ENCODE data around the gene TMC4. TPM values are rescaled to one million over a fixed set of nuclear protein-coding genes. Genes with fewer than 3 reads are reported as not detected.
A peak's percentile ranks its signal among the peaks of the same experiment; 100 is the strongest.

Gene TMC4
- total and polyA plus RNA-seq, 5 experiments from 2014 or later, result 0.13 TPM; not detected in 4

GRCh38 chr19:54151362-54152035 is 21.5 kb downstream of the TMC4 start:
- Mint-ChIP-seq H3K4me3 (peak overlapping the region in 1 of 10 donors; percentile 36), H3K4me1 (peaks cover 18 to 46% (median 33%) of the 10 kb centered on the region in 4 donors), H3K27ac (peak overlapping the region in 7 of 10 donors; percentile 20 to 86 (median 65)), H3K9me3 (no peaks in the 10 kb centered on the region), H3K36me3 (peaks cover 7 to 84% (median 10%) of the 10 kb centered on the region in 3 donors), H3K27me3 (no peaks in the 10 kb centered on the region)
- POLR2A ChIA-PET, result interaction anchor here (1.3 to 5.4 kb wide), 3 partner anchors 10 to 14 kb away, joined by 3 to 36 read pairs (median 4); partner anchors contain the start of gene CNOT3
- no peak for ATAC-seq
- no peak for DNase-seq

DNA sequence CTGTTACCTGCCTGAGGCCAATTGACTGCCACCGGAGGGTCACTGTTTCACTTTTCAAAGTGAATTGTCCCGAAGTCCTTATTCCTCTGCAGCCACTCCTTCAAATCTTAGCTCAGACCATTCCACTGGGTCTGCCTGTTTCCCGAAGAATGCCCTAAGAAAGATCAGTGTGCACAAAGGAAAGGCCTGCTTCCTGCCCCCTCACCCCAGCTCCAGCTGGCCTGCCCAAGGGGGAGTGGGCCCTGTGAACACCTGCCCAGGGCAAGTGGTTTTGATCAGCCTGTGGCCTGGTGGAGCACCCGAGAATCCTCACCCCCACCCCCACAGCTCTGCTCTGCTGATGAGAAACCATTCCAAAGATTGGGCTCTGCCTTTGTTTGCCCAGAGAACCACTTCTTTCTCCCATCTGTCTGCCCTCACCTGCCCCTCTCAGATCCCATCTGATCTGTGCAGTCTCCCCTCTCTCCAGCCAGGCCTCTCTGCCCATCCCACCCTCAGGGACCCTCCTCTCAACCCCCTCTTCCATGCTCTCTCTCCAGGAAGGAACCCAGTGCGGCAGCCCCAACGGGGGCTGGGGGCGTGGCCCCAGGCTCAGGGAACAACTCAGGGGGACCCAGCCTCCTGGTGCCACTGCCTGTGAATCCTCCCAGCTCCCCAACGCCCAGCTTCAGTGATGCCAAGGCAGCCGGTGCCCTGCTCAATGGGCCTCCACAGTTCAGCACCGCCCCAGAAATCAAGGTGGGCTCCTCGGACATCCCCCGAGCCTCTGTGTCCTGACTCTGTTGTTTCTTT is 23.7 kb downstream of the TMC4 start:
- POLR2A ChIA-PET, result interaction anchor here (0.6 to 5.4 kb wide), 3 partner anchors 10 to 14 kb away, joined by 3 to 36 read pairs (median 10); partner anchors contain the start of genes CNOT3 and LENG1
- H3K9me3 Mint-ChIP-seq, result no peaks in the 10 kb centered on the region
- H3K36me3 Mint-ChIP-seq, result peaks cover 0 to 86% (median 2%) of the 10 kb centered on the region in 3 donors
- no peaks in the 10 kb centered on the region for H3K27me3 Mint-ChIP-seq
- DNase-seq (no peak), ATAC-seq (no peak)
- H3K27ac Mint-ChIP-seq, result peak overlapping the region in 9 of 10 donors; percentile 25 to 88 (median 52)
- peaks cover 9 to 30% (median 23%) of the 10 kb centered on the region in 4 donors for H3K4me1 Mint-ChIP-seq
- no peak overlapping the region for H3K4me3 Mint-ChIP-seq

DNA sequence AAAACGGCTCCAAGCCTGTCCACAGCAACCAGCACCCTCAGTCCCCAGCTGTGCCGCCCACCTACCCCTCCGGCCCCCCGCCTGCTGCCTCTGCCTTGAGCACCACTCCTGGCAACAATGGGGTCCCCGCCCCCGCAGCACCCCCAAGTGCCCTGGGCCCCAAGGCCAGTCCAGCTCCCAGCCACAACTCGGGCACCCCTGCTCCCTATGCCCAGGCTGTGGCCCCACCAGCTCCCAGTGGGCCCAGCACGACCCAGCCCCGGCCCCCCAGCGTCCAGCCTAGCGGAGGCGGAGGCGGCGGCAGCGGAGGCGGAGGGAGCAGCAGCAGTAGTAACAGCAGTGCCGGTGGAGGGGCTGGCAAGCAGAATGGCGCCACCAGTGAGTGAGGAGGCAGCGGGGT is 24.8 kb downstream of the TMC4 start:
- Mint-ChIP-seq H3K9me3 (no peaks in the 10 kb centered on the region), H3K4me3 (no peak overlapping the region), H3K27ac (no peak overlapping the region), H3K36me3 (peaks cover 0 to 86% (median 10%) of the 10 kb centered on the region in 3 donors), H3K4me1 (peaks cover 0 to 29% (median 15%) of the 10 kb centered on the region in 4 donors), H3K27me3 (no peaks in the 10 kb centered on the region)
- no peak for ATAC-seq
- POLR2A ChIA-PET, result interaction anchor here (2.9 to 5.4 kb wide), 2 partner anchors 11 kb away, joined by 10 to 36 read pairs; partner anchors contain the start of genes CNOT3 and LENG1
- no peak for DNase-seq

- no peak overlapping the region for H3K4me3 Mint-ChIP-seq
- H3K4me1 Mint-ChIP-seq, result peaks cover 0 to 30% (median 12%) of the 10 kb centered on the region in 4 donors
- H3K36me3 Mint-ChIP-seq, result peaks cover 0 to 87% (median 10%) of the 10 kb centered on the region in 3 donors
- ATAC-seq (no peak), DNase-seq (no peak)
- H3K9me3 Mint-ChIP-seq, result no peaks in the 10 kb centered on the region
- no peaks in the 10 kb centered on the region for H3K27me3 Mint-ChIP-seq
- peak overlapping the region in 2 of 10 donors; percentile 20 to 40 for H3K27ac Mint-ChIP-seq
- POLR2A ChIA-PET, result interaction anchor here (2.9 to 5.4 kb wide), 2 partner anchors 10 to 12 kb away, joined by 10 to 36 read pairs; partner anchors contain the start of genes CNOT3 and LENG1
Measured at GRCh38 chr19:54147676-54148075, 25.3 kb downstream of the TMC4 start.

GRCh38 chr19:54145541-54146158 is 27.3 kb downstream of the TMC4 start:
- no peak overlapping the region for H3K4me3 Mint-ChIP-seq
- POLR2A ChIA-PET, result interaction anchor here (1.1 to 1.9 kb wide), 2 partner anchors 14 to 31 kb away, joined by 3 to 6 read pairs; partner anchors contain the start of genes LENG1 and TFPT
- H3K4me1 Mint-ChIP-seq, result peaks cover 7 to 37% (median 19%) of the 10 kb centered on the region in 4 donors
- DNase-seq (no peak), ATAC-seq (no peak)
- H3K9me3 Mint-ChIP-seq, result no peaks in the 10 kb centered on the region
- no peak overlapping the region for H3K27ac Mint-ChIP-seq
- peaks cover 0 to 75% (median 10%) of the 10 kb centered on the region in 3 donors for H3K36me3 Mint-ChIP-seq
- no peaks in the 10 kb centered on the region for H3K27me3 Mint-ChIP-seq

GRCh38 chr19:54142166-54142780 is 30.7 kb downstream of the TMC4 start:
- POLR2A ChIA-PET, result interaction anchor here (1.3 to 3.0 kb wide), 2 partner anchors 9 to 15 kb away, joined by 3 to 19 read pairs; partner anchors contain the start of gene LENG1
- DNase-seq (no peak), ATAC-seq (no peak)
- Mint-ChIP-seq H3K9me3 (no peaks in the 10 kb centered on the region), H3K27me3 (no peaks in the 10 kb centered on the region), H3K4me3 (peak overlapping the region in 3 of 10 donors; percentile 9 to 65 (median 52)), H3K27ac (peak overlapping the region in 8 of 10 donors; percentile 12 to 91 (median 72)), H3K4me1 (peaks cover 24 to 51% (median 35%) of the 10 kb centered on the region in 4 donors), H3K36me3 (peaks cover 0 to 57% (median 10%) of the 10 kb centered on the region in 3 donors)

DNA sequence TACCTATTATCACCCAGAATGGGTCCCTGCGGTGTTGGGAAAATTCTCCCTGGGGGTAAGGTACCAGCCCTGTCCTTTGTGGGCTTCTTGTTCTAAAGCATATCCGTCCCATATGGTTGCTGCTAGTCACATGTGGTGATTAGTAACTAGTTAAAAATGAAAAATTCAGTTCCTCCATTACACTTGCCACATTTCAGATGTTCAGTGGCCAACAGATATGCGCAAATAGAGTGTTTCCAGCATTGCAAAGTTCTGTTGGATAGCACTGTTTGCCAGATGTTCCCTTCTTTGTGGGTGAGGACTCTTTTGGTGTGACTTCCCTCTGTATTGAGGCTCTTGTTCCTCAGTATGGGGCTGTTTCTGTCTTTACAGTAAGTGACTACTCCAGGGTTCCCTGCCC is 31.6 kb downstream of the TMC4 start:
- H3K4me3 Mint-ChIP-seq, result peak overlapping the region in 2 of 10 donors; percentile 22 to 93
- peak overlapping the region in 5 of 10 donors; percentile 13 to 75 (median 67) for H3K27ac Mint-ChIP-seq
- no peaks in the 10 kb centered on the region for H3K9me3 Mint-ChIP-seq
- no peaks in the 10 kb centered on the region for H3K27me3 Mint-ChIP-seq
- H3K36me3 Mint-ChIP-seq, result peaks cover 0 to 48% (median 10%) of the 10 kb centered on the region in 3 donors
- DNase-seq (no peak), ATAC-seq (no peak)
- POLR2A ChIA-PET, result interaction anchor here (0.9 to 1.3 kb wide), 2 partner anchors 10 to 17 kb away, joined by 3 to 4 read pairs; no protein-coding TSS in a partner anchor
- peaks cover 27 to 57% (median 41%) of the 10 kb centered on the region in 4 donors for H3K4me1 Mint-ChIP-seq

GRCh38 chr19:54138489-54139256 is 34.3 kb downstream of the TMC4 start:
- ATAC-seq, result no peak
- POLR2A ChIA-PET, result interaction anchor here (1.2 to 4.5 kb wide), 5 partner anchors 11 to 61 kb away, joined by 4 to 129 read pairs (median 18); partner anchors contain the start of genes LENG1, NDUFA3, PRPF31 and RPS9

DNA sequence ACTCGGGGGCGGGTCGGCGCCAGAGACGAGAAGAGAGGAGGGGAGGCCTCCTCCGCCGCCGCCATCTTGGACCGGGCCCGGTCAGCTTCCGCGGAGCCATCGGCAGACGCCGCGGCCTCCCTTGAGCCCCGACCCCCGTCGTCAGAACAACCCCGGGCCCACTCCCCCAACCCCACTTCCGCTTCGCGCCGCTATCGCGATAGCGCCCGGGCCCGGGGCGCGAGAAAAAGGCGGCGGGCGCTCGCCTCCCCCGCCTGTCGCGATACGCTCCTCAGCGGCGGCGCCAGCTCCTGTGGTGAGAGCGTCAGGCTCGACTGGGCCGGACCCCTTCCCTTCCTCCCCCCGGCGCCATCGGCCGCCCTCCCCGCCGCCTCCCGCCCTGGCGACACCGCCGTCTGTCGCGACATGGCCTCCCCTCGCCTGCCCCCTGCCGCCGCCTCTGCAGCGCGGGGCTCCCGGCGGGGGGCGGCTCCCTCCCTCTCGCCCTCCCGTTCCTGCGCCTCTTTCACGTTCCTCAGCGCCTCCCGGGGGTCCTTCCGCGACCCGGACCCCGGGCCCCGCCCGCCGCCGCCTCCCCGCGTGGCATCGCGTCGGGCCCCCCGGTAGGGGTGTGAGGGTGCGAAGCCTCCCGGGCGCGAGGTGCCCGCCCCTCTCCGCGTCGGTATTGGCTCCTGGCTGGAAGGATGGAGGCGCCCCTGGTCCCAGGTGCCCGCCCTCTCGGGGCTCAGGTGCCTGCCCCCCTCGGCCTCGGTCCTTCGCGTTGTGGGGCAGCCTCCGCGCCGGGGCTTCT is 35.1 kb downstream of the TMC4 start, which contains the start of gene CNOT3:
TSS of gene CNOT3 (plus strand) at position 64 of the 790 bp plus-strand sequence. CDS start 5,217 bp downstream, outside the sequence.
- no peaks in the 10 kb centered on the region for H3K27me3 Mint-ChIP-seq
- DNase-seq (peak in 5 of 10 donors; percentile 21 to 51 (median 32)), ATAC-seq (no peak)
- H3K36me3 Mint-ChIP-seq, result peaks cover 0 to 14% (median 0%) of the 10 kb centered on the region in 3 donors
- H3K4me3 Mint-ChIP-seq, result peak within 1 kb of the TSS; percentile 78 to 94 (median 91)
- H3K9me3 Mint-ChIP-seq, result no peaks in the 10 kb centered on the region
- POLR2A ChIA-PET, result interaction anchor here (0.6 to 4.5 kb wide), 22 partner anchors 12 to 1948 kb away, joined by 3 to 129 read pairs (median 4); partner anchors contain the start of genes LENG1, MBOAT7, MYADM and NDUFA3
- peak within 1 kb of the TSS; percentile 87 to 98 (median 92) for H3K27ac Mint-ChIP-seq
- H3K4me1 Mint-ChIP-seq, result peaks cover 30 to 57% (median 52%) of the 10 kb centered on the region in 4 donors

More at GRCh38 chr19:54138489-54139256, 34.3 kb downstream of the TMC4 start:
- Mint-ChIP-seq H3K36me3 (peaks cover 0 to 22% (median 5%) of the 10 kb centered on the region in 3 donors), H3K9me3 (no peaks in the 10 kb centered on the region), H3K4me1 (peaks cover 30 to 65% (median 52%) of the 10 kb centered on the region in 4 donors), H3K27ac (peak overlapping the region; percentile 86 to 98 (median 90)), H3K4me3 (peak overlapping the region; percentile 78 to 93 (median 88)), H3K27me3 (no peaks in the 10 kb centered on the region)
- DNase-seq, result peak in 1 of 10 donors; percentile 31
